GM19239 (cell line): ENCODE measurements around the gene SORCS2.

Source experiments
- DNase-seq: peaks from one replicate; pipeline ENCODE4 v3.0.0; 2011; ENCODE audit warnings: low spot score; ENCODE audit not compliant: insufficient read length
- FAIRE-seq: peaks from 2 replicates; lab custom pipeline; 2011; peaks lifted over from hg19 to GRCh38; lab: Jason Lieb, UNC

SORCS2 gene

GRCh38 chr4:7788694-7789425 lies 596.5 kb downstream of the SORCS2 start:
- DNase-seq (no peak), FAIRE-seq (no peak)

- DNase-seq (no peak), FAIRE-seq (no peak)
Measured at GRCh38 chr4:7790023-7790422, 597.7 kb downstream of the SORCS2 start.

GRCh38 chr4:7790999-7791398 lies 598.7 kb downstream of the SORCS2 start:
- FAIRE-seq (no peak), DNase-seq (no peak)
